ENCODE results near the gene PGGT1B.
A peak's percentile ranks its signal among the peaks of the same experiment; 100 is the strongest.
"Not testable (repeated sequence)": the region's sequence is repeated elsewhere in the genome, so short reads cannot be mapped to it uniquely, and the experiment has no call there.

Gene PGGT1B

GRCh38 chr5:115257981-115258380, 4.7 kb downstream of the PGGT1B start:
- DNase-seq, result no peak

- DNase-seq, result not testable (repeated sequence)
These were observed 13.3 kb downstream of the PGGT1B start for GRCh38 chr5:115249379-115249778.

GRCh38 chr5:115246361-115246991, 16.2 kb downstream of the PGGT1B start:
- DNase-seq, result peak; percentile 33

GRCh38 chr5:115243412-115243811, 19.3 kb downstream of the PGGT1B start:
- DNase-seq, result peak; percentile 56

GRCh38 chr5:115241881-115242642, 20.6 kb downstream of the PGGT1B start:
- DNase-seq, result no peak

- no peak for DNase-seq
These were observed 25.6 kb downstream of the PGGT1B start for GRCh38 chr5:115237066-115237465.

GRCh38 chr5:115236599-115236998, 26.1 kb downstream of the PGGT1B start:
- no peak for DNase-seq

GRCh38 chr5:115231598-115231997, 31.1 kb downstream of the PGGT1B start:
- no peak for DNase-seq

- no peak for DNase-seq
These were observed 33.1 kb downstream of the PGGT1B start for GRCh38 chr5:115229606-115230005.

GRCh38 chr5:115227281-115227680, 35.4 kb downstream of the PGGT1B start:
- DNase-seq, result no peak

- no peak for DNase-seq
These were observed 48.1 kb downstream of the PGGT1B start for GRCh38 chr5:115214541-115214940.

- peak; percentile 91 for DNase-seq
These were observed 53.4 kb downstream of the PGGT1B start for GRCh38 chr5:115209279-115209678.

- no peak for DNase-seq
These were observed 59.7 kb downstream of the PGGT1B start for GRCh38 chr5:115202952-115203351.

GRCh38 chr5:115196161-115196560, 66.5 kb downstream of the PGGT1B start:
- DNase-seq, result no peak

GRCh38 chr5:115194676-115195075, 68.0 kb downstream of the PGGT1B start:
- DNase-seq, result no peak

- DNase-seq, result no peak
These were observed 69.4 kb downstream of the PGGT1B start for GRCh38 chr5:115193295-115193694.

- no peak for DNase-seq
These were observed 70.6 kb downstream of the PGGT1B start for GRCh38 chr5:115192098-115192497.

GRCh38 chr5:115191474-115192031, 71.1 kb downstream of the PGGT1B start:
- no peak for DNase-seq

GRCh38 chr5:115190388-115190787, 72.3 kb downstream of the PGGT1B start:
- no peak for DNase-seq

GRCh38 chr5:115189866-115190265, 72.8 kb downstream of the PGGT1B start:
- no peak for DNase-seq

GRCh38 chr5:115186794-115187193, 75.9 kb downstream of the PGGT1B start:
- no peak for DNase-seq

GRCh38 chr5:115184770-115185169, 77.9 kb downstream of the PGGT1B start:
- no peak for DNase-seq

- DNase-seq, result no peak
These were observed 80.9 kb downstream of the PGGT1B start for GRCh38 chr5:115181757-115182156.

GRCh38 chr5:115180165-115180709, 82.4 kb downstream of the PGGT1B start:
- DNase-seq, result peak; percentile 12

Data from activated CD4-positive, alpha-beta T cell treated with anti-CD3 and anti-CD28 coated beads, Interleukin-2, amount 50 U/mL, for 16 hours (primary cell).